ENCODE results near the gene AOC1. TPM values are rescaled to one million over a fixed set of nuclear protein-coding genes. Genes with fewer than 3 reads are reported as not detected.

The AOC1 gene
- polyA plus RNA-seq, 3 donors from 2014 or later: not detected

DNA sequence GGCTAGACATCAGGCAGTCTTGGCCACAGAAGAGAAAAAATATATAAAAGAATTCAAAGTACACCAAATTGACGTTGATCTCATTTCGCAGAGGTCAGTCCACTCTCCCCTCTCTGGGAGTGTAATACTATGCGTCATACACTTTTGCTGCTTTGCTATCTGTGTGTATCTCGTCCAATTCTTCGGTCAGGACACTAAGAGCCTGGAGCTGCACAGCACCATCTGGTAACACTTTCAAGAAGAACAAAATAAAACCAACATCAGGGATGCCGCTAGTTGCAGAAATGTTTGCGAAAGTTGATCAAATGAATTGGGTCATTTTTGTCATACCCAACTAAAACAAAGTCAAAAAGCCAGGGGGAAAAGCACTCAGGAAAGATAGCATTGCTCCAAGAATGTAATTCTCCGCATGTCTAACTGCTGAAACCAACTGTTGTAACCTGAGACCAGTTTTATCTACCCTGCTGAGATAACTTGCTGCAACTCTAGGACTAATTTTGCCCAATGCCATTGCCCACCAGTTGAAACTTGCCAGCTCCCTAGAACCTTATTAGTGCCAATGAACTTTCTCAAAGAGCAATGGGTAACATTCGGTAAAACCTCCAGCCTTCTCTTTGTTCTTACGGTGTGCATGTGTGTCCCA is 28.7 kb upstream of the AOC1 start:
- Mint-ChIP-seq H3K4me1 (no peaks in the 10 kb centered on the region), H3K9me3 (peaks cover 0 to 9% (median 3%) of the 10 kb centered on the region in 6 donors), H3K27ac (no peak overlapping the region), H3K36me3 (no peaks in the 10 kb centered on the region), H3K27me3 (ENCODE audit: low read depth in 3 of 3) (peaks cover 2 to 17% (median 11%) of the 10 kb centered on the region in 3 donors), H3K4me3 (no peak overlapping the region)
- DNase-seq: no peak

DNA sequence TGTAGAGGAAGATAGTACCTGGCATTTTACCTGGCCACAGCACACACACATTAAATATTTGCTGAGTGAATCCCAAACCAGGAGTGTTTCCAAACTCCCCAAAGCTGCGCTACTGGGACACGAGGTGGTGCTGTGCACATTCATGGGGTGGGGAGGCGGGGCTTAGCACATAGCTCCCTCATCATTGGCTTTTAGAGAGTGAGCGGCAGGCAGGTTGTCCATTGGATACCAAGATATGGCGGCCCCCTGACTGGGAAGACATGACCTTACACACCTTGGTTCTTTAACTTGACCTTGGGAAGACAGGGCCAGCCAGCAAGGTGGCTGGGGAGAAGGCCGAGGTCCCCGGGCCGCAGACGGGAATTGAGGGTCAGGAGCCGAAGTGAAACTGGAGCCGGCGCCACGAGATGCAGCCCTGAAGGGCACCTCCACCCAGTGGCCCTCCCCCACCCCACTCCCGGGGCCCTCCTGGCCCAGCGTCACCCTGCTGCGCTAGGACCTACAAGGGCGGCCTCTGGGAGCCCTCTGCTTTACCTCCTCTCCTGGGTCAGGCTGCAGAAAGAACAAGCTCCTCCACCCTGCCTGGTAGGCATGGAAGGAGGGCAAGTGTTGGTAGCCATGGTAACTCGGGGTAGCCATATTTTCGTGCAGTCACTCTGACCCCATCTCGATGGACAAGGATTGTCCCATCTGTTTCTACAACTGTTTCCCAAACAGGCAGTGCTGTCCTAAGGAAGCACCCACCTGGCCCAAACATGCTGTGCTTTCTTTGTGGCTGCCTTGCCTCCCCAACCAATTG is 27.7 kb upstream of the AOC1 start:
- Mint-ChIP-seq H3K27ac (no peak overlapping the region), H3K9me3 (peaks cover 0 to 9% (median 3%) of the 10 kb centered on the region in 6 donors), H3K4me1 (no peaks in the 10 kb centered on the region), H3K4me3 (no peak overlapping the region), H3K36me3 (no peaks in the 10 kb centered on the region), H3K27me3 (ENCODE audit: low read depth in 3 of 3) (peaks cover 2 to 19% (median 13%) of the 10 kb centered on the region in 3 donors)
- no peak for DNase-seq

DNA sequence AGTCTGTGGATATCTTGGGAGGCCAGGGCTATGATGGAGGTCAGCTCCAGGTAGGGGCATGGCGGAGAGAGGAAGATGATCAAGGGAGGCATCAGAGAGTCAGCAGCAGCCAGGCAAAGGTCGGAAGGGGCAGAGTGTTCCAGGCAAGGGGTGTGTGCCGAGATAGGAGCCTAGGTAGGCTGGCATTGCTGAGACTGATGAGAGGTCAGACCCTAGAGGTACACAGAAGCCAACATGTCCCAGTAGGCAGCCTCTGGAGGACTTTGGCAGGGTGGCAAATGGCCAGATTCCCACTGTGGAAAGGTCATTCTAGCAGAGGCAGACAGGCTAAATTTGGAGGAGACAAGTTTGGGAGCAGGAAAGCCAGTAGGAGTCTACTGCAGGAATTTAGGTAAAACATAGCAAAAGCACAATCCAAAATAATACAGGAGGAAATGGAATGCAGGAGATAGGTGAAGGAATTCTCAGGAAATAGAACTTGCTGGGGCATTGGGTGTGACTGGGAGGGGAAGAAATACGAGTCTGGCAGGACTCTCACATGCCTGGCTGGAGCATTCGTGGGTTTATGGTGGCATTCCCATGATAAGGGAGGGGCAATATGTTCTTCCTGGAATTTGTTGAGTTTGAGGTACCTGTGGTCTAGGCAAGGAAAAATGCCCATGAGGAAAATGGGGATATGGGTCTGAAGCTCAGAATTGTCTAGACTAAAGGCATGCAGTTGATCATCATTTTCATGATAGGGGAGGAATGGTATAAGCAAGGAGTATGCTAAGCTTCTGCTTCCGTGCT is 26.1 kb upstream of the AOC1 start:
- no peaks in the 10 kb centered on the region for H3K4me1 Mint-ChIP-seq
- no peaks in the 10 kb centered on the region for H3K36me3 Mint-ChIP-seq

DNA sequence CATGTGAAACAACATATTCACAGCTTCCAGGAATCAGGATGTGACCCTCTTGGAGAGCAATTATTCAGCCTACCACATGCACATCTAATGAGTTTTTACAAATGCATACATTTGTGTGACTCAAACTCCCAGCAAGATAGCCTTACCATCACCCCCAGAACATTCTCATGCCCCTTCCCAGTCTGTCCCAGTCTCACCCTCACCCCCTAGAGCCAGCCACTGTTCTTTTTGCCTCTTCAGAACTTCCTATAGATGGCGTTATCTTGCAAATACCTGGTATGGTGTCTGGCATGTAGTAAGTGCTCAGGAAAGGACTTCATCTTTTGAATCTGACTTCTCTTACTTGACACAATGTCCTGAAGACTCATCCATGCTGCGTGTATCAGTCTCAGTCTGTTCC is 23.9 kb upstream of the AOC1 start:
- no peaks in the 10 kb centered on the region for H3K36me3 Mint-ChIP-seq
- DNase-seq: no peak
- no peaks in the 10 kb centered on the region for H3K9me3 Mint-ChIP-seq
- H3K27ac Mint-ChIP-seq: no peak overlapping the region
- H3K4me3 Mint-ChIP-seq: no peak overlapping the region
- peaks cover 0 to 15% (median 9%) of the 10 kb centered on the region in 3 donors for H3K27me3 Mint-ChIP-seq (ENCODE audit: low read depth in 3 of 3)
- no peaks in the 10 kb centered on the region for H3K4me1 Mint-ChIP-seq

More for the DNA sequence above, 26.1 kb upstream of the AOC1 start:
- no peak for DNase-seq
- Mint-ChIP-seq H3K4me3 (no peak overlapping the region), H3K9me3 (peaks cover 0 to 9% (median 3%) of the 10 kb centered on the region in 6 donors), H3K27me3 (ENCODE audit: low read depth in 3 of 3) (peaks cover 2 to 25% (median 10%) of the 10 kb centered on the region in 3 donors), H3K27ac (no peak overlapping the region)

DNA sequence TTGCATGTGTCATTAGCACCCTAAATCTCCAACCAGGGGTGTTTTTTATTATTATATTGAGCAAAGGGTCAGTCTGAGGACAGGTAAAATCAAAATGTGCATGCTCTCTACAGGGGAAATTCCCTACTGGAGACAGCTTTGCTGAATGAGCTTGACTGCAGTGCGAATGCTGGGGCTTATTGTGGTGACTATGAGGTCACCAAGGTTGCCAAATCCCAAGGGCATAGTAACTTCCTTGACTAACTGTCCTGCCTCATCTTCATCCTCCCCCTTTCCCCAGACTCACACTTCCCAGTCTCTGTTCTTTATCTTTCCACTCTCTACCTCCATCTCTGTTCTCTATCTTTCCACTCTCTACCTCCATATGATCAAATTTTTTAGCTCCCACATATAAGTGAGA is 22.9 kb upstream of the AOC1 start:
- no peak for DNase-seq
- peaks cover 0 to 17% (median 12%) of the 10 kb centered on the region in 3 donors for H3K27me3 Mint-ChIP-seq (ENCODE audit: low read depth in 3 of 3)
- H3K4me1 Mint-ChIP-seq: no peaks in the 10 kb centered on the region
- H3K9me3 Mint-ChIP-seq: no peaks in the 10 kb centered on the region
- H3K27ac Mint-ChIP-seq: no peak overlapping the region
- no peaks in the 10 kb centered on the region for H3K36me3 Mint-ChIP-seq
- no peak overlapping the region for H3K4me3 Mint-ChIP-seq

DNA sequence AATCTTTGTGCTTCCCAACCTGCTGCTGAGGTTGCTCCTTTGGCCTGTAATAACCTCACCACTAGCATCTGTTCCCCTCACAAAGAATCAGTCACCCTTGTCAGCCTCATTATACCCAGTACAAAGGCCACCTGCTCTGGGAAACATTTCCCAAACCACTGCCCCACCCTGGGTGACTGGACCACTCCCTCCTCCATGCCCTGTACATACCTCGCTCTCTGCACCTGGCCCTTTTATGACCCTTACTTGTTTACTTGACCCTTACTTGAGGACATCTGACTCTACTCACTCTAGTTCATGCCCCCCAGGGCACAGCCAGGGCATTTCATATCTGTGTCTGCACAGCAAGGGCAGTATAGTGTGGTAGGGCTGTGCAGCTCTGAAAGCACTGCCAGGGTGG is 21.4 kb upstream of the AOC1 start:
- no peak for DNase-seq
- H3K27me3 Mint-ChIP-seq (ENCODE audit: low read depth in 3 of 3): peaks cover 0 to 19% (median 12%) of the 10 kb centered on the region in 3 donors
- H3K9me3 Mint-ChIP-seq: no peaks in the 10 kb centered on the region
- no peak overlapping the region for H3K4me3 Mint-ChIP-seq
- H3K36me3 Mint-ChIP-seq: no peaks in the 10 kb centered on the region
- no peak overlapping the region for H3K27ac Mint-ChIP-seq
- no peaks in the 10 kb centered on the region for H3K4me1 Mint-ChIP-seq

DNA sequence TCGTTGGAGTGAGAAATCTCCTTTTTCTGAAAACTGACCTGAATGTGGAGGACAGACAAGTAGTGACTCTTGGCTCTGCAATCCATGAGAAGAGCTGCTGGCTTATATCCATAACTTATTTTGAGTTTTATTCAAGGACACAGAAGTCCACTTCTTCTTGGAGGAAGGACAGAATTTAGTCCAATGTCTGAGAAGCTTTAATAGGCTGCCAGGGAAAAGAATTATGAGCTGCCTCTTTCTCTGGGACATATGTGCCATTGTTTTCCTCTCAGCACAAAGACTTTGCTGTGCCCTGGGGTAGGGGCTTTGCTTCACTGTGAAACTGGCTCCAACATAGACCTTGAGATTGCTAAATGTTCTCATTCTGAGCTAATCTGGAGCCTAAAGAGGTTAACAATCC is 20.5 kb upstream of the AOC1 start:
- Mint-ChIP-seq H3K36me3 (no peaks in the 10 kb centered on the region), H3K9me3 (no peaks in the 10 kb centered on the region), H3K27me3 (ENCODE audit: low read depth in 3 of 3) (peaks cover 0 to 17% (median 10%) of the 10 kb centered on the region in 3 donors), H3K4me1 (no peaks in the 10 kb centered on the region), H3K27ac (no peak overlapping the region), H3K4me3 (no peak overlapping the region)
- no peak for DNase-seq

DNA sequence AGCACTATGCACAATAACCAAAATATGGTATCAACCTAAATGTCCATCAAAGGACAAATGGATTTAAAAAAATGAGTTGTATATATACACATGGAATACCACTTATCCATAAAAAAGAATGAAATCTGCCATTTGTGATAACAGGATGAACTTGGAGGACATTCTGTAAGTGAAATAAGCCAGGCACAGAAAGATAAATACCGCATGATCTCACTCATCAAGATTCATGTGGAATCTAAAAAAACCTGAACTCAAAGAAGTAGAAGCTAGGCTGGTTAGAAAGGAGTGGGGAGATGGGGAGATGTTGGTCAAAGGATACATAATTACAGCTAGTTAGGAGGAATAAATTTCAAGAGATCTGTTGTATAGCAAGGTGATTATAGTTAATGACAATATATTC is 17.3 kb upstream of the AOC1 start:
- no peaks in the 10 kb centered on the region for H3K9me3 Mint-ChIP-seq
- no peak overlapping the region for H3K27ac Mint-ChIP-seq
- H3K36me3 Mint-ChIP-seq: no peaks in the 10 kb centered on the region
- H3K27me3 Mint-ChIP-seq (ENCODE audit: low read depth in 3 of 3): peaks cover 3 to 9% (median 8%) of the 10 kb centered on the region in 3 donors
- no peak overlapping the region for H3K4me3 Mint-ChIP-seq
- no peaks in the 10 kb centered on the region for H3K4me1 Mint-ChIP-seq
- DNase-seq: no peak

DNA sequence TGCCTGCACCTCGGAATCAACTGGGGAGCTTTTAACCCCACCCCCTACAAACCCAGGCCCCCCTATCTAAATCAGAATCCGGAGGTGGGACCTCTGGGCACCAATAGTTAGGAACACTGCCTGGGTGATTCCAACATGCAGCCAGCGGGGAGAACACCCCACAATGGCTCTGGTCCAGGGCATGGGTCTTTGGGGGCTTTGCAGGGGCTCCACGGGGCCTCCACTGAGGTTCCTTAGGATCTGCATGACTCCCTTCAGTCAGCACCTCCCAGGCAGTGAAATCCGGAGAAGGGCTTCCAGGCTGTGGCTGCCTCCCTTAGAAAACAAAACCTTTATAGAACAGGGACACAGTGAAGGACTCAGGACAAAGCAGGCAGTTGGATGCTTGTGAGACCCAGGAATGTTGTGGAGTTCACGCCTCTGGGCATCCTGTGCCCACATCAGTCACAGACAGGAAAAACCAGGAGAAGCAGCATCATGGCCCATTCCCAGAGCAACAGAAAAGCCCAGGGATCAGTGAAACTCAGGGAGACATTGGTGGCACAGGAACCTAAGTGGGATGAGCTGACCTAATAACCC is 16.5 kb upstream of the AOC1 start:
- no peak overlapping the region for H3K4me3 Mint-ChIP-seq
- DNase-seq: no peak
- no peak overlapping the region for H3K27ac Mint-ChIP-seq
- H3K27me3 Mint-ChIP-seq (ENCODE audit: low read depth in 3 of 3): peaks cover 3 to 5% (median 4%) of the 10 kb centered on the region in 3 donors
- no peaks in the 10 kb centered on the region for H3K9me3 Mint-ChIP-seq
- H3K36me3 Mint-ChIP-seq: no peaks in the 10 kb centered on the region
- H3K4me1 Mint-ChIP-seq: no peaks in the 10 kb centered on the region

DNA sequence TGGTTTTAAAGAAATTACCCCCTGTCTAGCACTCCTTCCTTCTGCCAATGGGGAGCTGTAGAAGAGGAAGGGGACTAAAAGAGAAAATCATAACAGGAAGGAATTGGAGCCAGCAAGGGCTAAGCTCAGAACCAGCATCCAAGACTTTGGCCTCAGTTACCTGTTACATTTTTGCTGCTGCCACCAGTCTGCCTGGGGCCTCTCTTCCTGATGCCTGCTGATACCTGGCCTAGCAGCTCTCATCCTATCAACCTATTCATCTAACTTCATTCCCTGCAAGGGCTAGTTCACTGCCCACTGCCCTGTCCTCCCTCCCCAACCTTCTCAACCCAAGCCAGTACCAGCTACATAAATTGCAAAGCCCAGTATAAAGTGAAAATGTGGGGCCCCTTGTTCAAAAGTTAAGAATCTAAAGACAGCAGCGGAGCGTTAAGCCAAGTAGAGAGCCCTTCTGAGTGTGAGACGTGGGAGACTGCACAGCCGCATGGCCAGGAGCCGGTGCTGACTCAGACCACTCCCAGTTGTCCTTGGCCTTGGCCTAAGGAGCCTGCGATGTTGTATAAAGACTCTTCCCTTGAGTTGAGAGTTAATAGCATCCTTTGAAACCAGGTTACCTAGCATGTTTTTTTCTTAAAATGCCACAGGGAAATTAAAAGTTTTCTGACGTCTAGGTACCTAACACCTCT is 13.2 kb upstream of the AOC1 start:
- no peak for DNase-seq
- Mint-ChIP-seq H3K9me3 (no peaks in the 10 kb centered on the region), H3K4me3 (no peak overlapping the region), H3K27me3 (ENCODE audit: low read depth in 3 of 3) (peaks cover 2 to 5% (median 3%) of the 10 kb centered on the region in 3 donors), H3K27ac (no peak overlapping the region), H3K4me1 (no peaks in the 10 kb centered on the region), H3K36me3 (no peaks in the 10 kb centered on the region)

DNA sequence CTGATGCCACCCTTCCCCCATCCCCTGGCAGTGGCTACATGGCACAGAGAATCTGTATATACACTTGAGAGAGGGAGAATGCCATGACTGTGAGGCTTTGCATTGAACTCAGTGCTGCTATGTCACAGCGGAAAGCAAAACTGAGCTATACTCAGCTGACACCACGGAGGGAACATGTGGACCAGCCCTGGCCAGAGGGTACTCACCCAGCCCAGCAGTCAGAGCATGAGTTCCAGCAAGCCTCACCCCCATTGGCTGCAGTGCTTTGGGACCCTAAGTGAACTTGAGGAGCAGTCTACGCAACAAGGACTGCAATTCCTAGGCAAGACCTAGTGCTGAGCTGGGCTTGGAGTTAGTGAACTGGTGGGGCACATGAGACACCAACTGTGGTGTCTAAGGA is 10.3 kb upstream of the AOC1 start:
- H3K4me3 Mint-ChIP-seq: no peak overlapping the region
- no peaks in the 10 kb centered on the region for H3K9me3 Mint-ChIP-seq
- DNase-seq: no peak
- H3K36me3 Mint-ChIP-seq: no peaks in the 10 kb centered on the region
- no peaks in the 10 kb centered on the region for H3K4me1 Mint-ChIP-seq
- H3K27ac Mint-ChIP-seq: no peak overlapping the region
- H3K27me3 Mint-ChIP-seq (ENCODE audit: low read depth in 3 of 3): peaks cover 0 to 3% (median 2%) of the 10 kb centered on the region in 3 donors

DNA sequence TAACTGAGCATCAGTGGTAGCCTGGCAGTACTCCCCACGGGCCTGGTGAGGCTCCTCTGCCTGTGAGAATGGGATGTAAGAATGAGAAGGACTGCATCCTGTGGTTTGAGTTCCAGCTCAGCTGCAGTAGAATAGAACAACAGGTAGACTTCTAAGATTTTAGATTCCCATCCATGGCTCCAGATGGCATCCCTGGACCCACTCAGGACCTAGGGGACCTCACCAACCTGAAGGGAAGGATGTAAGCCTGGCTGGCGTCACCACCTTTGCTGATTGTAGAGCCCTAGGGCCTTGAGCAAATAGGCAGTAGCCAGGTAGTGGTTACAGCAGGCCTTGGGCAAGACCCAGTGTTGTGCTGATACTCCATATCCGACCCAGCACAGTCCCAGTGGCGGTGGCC is 9.6 kb upstream of the AOC1 start:
- Mint-ChIP-seq H3K4me1 (no peaks in the 10 kb centered on the region), H3K27me3 (ENCODE audit: low read depth in 3 of 3) (peaks cover 2 to 3% (median 2%) of the 10 kb centered on the region in 3 donors), H3K27ac (no peak overlapping the region), H3K36me3 (no peaks in the 10 kb centered on the region), H3K9me3 (no peaks in the 10 kb centered on the region), H3K4me3 (no peak overlapping the region)
- DNase-seq: no peak

DNA sequence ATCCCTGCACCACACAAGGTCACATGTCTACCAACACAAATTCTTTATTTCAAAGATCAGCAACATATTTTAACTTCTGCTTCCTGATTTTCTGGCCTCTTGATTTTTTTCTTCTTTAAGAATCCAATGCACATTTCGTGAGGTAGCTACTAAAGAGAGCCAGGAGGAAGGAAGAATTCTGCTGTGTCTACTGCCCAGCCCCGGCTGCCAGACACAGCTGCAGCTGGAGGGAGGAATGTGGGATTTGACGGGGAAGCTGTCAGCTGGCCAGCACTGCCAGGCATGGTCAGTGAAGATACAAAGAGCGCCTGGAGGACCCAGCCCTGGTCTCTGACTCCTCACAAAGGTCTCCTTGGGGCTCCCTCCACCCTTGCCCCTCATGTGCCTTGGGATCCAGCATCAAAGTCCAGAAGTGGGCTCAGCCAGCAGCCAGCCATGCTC is 6.9 kb upstream of the AOC1 start:
- Mint-ChIP-seq H3K27me3 (ENCODE audit: low read depth in 3 of 3) (peaks cover 0 to 6% (median 4%) of the 10 kb centered on the region in 3 donors), H3K9me3 (no peaks in the 10 kb centered on the region), H3K4me3 (no peak overlapping the region), H3K4me1 (no peaks in the 10 kb centered on the region), H3K27ac (no peak overlapping the region), H3K36me3 (no peaks in the 10 kb centered on the region)
- DNase-seq: no peak

All from immature natural killer cell (primary cell).